DOHH2 (cell line): ENCODE measurements around the gene AJUBA.

ENCODE experiments used
- CTCF ChIP-seq: fragments of 200-600 bp; sonication (generic); IDR thresholded peaks from one replicate; pipeline ENCODE4 v1.5.1; 2014; ENCODE audit warnings: antibody characterized with exemption, mild to moderate bottlenecking, low read depth, low read length; ENCODE audit not compliant: poor library complexity, severe bottlenecking
- EZH2phosphoT487 ChIP-seq: fragments of 200-600 bp; sonication (generic); IDR thresholded peaks from 2 replicates; pipeline ENCODE4 v1.6.1; 2017; ENCODE audit warnings: borderline replicate concordance, mild to moderate bottlenecking, antibody characterized with exemption, low read length, moderate library complexity, mixed read lengths

- no peak for TF ChIP-seq CTCF
- no peak for TF ChIP-seq EZH2phosphoT487
These were observed 14.7 kb upstream of the AJUBA start for GRCh38 chr14:22996768-22997654.
